ENCODE measurements around the gene CLIP4.

DNA sequence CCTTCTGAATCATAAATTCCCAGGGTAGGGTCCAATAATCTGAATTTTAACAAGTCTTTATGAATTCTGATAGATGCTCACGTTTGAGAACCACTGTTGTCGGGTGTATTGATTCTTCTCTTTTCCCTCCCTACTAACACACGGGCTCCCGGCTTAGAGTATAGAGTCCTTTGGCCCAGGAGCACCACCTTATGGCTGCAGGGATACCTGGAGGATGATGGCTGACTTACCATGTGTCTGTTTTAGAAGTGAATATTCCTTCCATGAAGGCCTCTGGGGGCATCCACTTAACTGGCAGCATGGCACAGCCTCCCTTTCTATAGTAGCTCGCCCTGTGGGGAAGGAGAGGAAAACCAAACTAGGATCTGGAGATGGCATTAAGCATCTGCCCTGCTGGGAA lies 91.7 kb downstream of the CLIP4 start:
- TF ChIP-seq, protein P1, sequence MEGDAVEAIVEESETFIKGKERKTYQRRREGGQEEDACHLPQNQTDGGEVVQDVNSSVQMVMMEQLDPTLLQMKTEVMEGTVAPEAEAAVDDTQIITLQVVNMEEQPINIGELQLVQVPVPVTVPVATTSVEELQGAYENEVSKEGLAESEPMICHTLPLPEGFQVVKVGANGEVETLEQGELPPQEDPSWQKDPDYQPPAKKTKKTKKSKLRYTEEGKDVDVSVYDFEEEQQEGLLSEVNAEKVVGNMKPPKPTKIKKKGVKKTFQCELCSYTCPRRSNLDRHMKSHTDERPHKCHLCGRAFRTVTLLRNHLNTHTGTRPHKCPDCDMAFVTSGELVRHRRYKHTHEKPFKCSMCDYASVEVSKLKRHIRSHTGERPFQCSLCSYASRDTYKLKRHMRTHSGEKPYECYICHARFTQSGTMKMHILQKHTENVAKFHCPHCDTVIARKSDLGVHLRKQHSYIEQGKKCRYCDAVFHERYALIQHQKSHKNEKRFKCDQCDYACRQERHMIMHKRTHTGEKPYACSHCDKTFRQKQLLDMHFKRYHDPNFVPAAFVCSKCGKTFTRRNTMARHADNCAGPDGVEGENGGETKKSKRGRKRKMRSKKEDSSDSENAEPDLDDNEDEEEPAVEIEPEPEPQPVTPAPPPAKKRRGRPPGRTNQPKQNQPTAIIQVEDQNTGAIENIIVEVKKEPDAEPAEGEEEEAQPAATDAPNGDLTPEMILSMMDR (conservative IDR thresholded peaks at IDR 0.05 in 1 of 2, IDR thresholded peaks at IDR 0.05 in 1 of 2; ENCODE audit: extremely low read depth in 1 of 2, insufficient read depth in 1 of 2, low read depth in 1 of 2, low read length in 2 of 2): peak in 1 of 2 donors; percentile 11
- no peak for TF ChIP-seq EZH2 (IDR thresholded peaks at IDR 0.05; ENCODE audit: borderline replicate concordance, low read length)
